HG02623 (cell line): Measurements from ENCODE around the gene PIK3R6.
A peak's percentile ranks its signal among the peaks of the same experiment; 100 is the strongest.

ENCODE experiments used
- ATAC-seq: cut with Tn5 transposase; IDR thresholded peaks from one replicate; pipeline ENCODE4 v1.9.1; 2021; ENCODE audit warnings: moderate library complexity; ENCODE audit not compliant: unreplicated experiment

PIK3R6 gene

DNA sequence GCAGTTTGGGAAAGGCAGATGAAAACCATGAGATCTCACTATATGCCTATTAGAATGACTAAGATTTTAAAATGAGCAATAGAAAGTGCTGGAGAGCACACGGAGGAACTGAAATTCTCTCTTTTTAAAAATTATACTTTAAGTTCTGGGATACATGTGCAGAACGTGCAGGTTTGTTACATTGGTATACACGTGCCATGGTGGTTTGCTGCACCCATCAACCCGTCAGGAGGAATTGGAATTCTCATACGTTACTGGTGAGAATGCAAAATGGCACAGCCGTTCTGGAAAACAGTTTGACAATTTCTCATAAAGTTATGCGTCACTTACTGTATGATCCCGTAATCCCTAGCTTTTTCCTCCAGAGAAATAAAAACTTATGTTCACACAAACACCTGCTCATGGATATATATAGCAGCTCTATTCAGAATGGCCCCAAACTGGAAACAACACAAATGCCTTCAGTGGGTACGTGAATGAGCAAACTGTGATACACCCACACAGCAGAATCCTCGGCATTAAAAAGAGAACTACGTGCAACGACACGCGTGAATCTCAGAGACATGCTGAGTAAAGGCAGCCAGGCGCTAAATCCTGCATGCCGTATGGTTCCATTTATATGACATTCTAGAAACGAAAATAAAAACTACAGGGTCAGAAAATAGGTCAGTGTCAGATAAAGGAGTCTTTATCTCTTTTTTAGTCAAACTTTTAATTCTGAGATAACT lies 11.8 kb downstream of the PIK3R6 start:
- ATAC-seq: peak; percentile 36

DNA sequence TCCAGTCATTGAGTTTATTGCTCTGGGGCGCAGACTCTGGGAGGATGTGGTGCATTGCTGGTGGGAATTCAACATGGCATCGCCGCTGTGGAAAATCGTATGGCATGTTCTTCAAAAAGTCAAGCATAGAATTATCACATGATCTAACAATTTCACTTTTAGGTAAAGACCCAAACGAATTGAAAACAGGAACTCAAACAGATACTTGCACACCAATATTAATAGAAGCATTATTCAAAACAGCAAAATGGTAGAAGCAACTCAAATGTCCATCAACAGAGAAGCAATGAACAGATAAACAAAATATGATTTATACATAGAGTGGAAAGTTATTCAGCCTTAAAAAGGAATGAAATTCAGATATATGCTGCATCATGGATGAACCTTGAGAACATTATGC lies 15.9 kb downstream of the PIK3R6 start:
- no peak for ATAC-seq

GRCh38 chr17:8849311-8850041 lies 18.0 kb downstream of the PIK3R6 start:
- ATAC-seq: no peak

DNA sequence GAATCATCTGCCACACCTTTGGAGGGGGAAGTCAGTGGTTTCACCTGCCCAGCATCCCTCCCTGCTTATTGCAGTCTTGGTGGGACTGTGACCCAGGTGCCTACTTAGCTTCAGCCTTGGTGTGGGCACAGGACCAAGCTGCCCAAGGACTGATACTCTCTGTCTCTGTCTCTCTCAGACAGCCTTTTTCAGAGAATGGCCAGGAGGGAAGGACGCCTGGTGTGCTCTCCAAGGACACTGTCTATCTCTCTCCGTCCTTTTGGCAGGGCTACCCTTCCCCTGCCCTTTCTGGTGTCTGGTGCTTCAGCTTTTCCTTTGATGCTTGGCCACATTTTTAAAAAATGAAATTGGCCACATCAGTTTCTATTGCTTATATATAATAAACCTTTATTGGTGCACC lies 19.6 kb downstream of the PIK3R6 start:
- no peak for ATAC-seq

- no peak for ATAC-seq
Observed at GRCh38 chr17:8846768-8847211, 20.7 kb downstream of the PIK3R6 start.

GRCh38 chr17:8844229-8845218 lies 22.9 kb downstream of the PIK3R6 start:
- no peak for ATAC-seq

- no peak for ATAC-seq
Observed at GRCh38 chr17:8843344-8843743, 24.1 kb downstream of the PIK3R6 start.

DNA sequence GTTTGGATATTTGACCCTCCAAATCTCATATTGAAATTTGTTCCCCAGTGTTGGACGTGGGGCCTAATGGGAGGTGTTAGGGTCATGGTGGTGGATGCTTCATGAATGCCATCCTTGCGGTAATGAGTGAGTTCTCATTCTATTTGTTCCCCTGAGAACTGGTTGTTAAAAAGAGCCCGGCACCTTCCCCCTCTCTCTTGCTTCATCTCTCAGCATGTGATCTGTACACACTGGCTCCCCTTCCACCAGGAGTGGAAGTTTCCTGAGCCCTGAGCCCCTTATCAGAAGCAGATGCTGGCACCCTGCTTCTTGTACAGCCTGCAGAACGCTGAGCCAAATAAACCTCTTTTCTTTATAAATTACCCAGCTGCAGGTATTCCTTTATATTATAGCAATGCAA lies 25.6 kb downstream of the PIK3R6 start:
- no peak for ATAC-seq

DNA sequence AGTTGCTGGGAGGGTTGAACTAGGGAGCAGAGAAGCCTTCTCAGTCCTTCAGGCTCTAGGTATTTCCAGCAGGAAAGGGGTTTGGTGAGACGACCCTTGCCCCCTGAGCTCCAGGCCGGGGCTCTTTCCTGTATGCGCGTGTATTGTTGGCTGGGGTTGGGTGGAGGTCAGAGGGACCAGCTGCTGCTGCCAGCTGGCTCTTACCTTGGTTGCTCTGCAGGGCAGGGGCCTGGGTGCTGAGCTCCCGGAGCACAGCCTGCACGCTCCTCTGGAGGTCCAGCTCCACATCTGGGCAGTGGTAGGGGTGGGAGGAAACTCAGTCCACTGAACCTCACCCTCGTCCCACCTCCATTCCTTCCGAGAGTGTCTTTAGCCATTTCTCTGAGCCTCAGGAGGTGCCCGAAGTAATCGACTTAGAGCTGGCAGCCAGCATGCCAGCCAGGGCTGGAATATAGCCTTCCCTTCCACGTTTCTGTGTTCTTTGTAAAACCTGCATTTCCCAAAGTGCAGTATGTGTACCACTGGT lies 28.0 kb downstream of the PIK3R6 start:
- ATAC-seq: no peak

GRCh38 chr17:8838551-8839095 lies 28.9 kb downstream of the PIK3R6 start:
- ATAC-seq: no peak

- ATAC-seq: no peak
Observed at GRCh38 chr17:8837563-8838075, 29.9 kb downstream of the PIK3R6 start.

GRCh38 chr17:8836821-8837562 lies 30.5 kb downstream of the PIK3R6 start:
- ATAC-seq: no peak

GRCh38 chr17:8835631-8836364 lies 31.7 kb downstream of the PIK3R6 start:
- ATAC-seq: no peak

GRCh38 chr17:8835106-8835505 lies 32.4 kb downstream of the PIK3R6 start:
- ATAC-seq: no peak

- no peak for ATAC-seq
Observed at GRCh38 chr17:8832711-8833352, 34.6 kb downstream of the PIK3R6 start.

GRCh38 chr17:8831234-8831849 lies 36.1 kb downstream of the PIK3R6 start:
- no peak for ATAC-seq

DNA sequence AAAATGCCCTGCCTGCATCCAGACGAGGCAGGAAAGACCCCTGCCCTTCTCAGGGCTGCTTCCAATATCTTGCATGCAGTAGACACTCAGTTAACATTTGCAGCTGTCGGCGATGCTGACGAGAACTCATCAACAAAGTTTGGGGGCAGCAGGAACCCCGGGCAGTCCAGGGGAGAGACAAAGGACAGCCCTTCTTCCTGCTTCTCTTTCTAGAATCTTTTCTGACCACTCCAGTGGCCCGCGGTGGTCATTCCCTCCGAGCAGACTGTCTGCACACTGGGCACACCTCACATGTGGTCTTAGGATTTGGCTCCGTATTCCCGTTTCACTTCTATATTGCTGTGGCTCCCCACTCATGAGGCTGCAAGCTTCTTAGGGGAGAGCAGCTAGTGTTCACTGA lies 37.3 kb downstream of the PIK3R6 start:
- no peak for ATAC-seq
